ENCODE data around the gene ACADVL.
"Not testable (repeated sequence)": the region's sequence is repeated elsewhere in the genome, so short reads cannot be mapped to it uniquely, and the experiment has no call there.

The ACADVL gene

DNA sequence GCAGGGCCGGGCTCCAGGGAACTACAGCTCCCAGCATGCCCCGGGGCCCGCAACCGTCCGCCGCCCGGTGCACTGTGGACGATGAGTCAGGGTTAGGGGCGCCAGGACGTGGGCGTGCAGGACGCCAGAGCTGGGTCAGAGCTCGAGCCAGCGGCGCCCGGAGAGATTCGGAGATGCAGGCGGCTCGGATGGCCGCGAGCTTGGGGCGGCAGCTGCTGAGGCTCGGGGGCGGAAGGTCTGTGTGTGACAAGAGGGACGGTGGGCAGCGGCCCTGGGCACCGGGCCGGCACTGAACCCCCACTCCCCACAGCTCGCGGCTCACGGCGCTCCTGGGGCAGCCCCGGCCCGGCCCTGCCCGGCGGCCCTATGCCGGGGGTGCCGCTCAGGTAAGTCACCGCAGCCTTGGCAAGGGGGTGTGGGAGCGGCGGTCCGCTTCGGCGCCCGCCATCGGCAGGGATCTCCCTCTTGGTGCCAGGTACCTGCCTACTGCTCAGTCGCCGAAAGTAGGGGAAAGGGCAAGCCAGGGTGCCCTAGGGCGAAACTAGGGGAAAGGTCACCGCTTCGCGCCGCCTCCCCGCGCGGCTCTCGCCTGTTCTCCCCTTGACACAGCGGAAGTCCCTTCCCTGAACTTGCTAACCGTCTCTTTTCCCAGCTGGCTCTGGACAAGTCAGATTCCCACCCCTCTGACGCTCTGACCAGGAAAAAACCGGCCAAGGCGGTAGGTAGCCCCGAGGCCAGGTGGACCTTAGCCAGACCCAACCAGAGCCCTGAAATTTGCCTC, at the start of gene ACADVL, which contains the start of gene DLG4:
Gene ACADVL, plus strand, starts transcription at position 127 of the 781 bp plus-strand sequence. Its CDS starts 47 bp downstream, at position 174.
Gene DLG4, minus strand, starts transcription at position 25 of the 781 bp plus-strand sequence.
- peak; percentile 73 for DNase-seq (ENCODE audit: low spot score)

- not testable (repeated sequence) for DNase-seq (ENCODE audit: low spot score)
These were observed 47.1 kb upstream of the ACADVL start for GRCh38 chr17:7172522-7173191.

- DNase-seq (ENCODE audit: low spot score) = peak; percentile 21
These were observed 45.8 kb upstream of the ACADVL start for GRCh38 chr17:7173687-7174602.

DNA sequence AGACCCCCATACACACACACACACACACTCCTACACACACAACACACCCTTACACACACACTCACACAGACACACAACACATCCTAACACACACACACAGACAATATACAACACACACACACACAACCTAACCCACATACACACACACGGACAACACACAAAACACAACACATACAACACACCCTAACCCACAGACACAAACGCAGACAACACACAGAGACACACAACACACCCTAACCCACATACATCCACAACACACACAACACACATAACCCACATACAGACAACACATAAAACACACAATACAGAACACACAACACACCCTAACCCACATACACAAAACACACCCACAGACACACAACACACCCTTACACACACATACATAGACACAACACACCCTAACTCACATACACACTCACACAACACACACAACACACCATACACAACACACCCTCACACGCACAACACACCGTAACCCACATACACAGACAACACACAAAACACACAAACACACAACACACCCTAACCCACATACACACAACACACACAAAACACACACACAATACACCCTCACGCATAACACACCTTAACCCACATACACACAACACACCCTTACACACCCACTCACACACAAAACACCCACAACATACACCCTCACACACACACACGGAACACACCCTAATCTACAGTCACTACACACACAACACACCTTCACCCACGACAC, 45.0 kb upstream of the ACADVL start:
- DNase-seq (ENCODE audit: low spot score) = no peak

GRCh38 chr17:7175330-7175733, 44.4 kb upstream of the ACADVL start:
- DNase-seq (ENCODE audit: low spot score) = no peak

DNA sequence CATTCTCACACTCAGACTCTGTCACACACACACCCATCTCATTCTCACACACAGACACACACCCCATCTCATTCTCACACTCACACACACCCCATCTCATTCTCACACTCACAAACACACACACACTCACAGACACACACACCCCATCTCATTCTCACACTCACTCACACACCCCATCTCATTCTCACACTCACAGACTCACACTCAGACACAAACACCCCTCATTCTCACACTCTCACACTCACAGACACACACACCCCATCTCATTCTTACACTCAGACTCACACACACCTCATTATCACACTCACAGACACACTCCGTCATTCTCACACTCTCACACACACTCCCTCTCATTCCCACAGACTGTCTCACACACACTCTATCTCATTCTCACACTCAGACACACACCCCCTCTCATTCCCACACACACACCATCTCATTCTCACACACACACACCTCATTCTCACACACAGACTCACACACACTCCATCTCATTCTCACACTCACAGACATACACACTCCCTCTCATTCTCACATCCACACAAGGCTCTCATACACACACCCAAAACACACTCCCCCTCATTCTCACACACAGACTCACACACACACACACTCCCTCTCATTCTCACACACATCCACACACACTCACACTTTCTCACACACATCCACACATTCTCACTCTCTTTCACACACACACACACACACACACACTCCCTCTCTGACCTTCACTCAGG, 43.5 kb upstream of the ACADVL start:
- no peak for DNase-seq (ENCODE audit: low spot score)

GRCh38 chr17:7176841-7177190, 42.9 kb upstream of the ACADVL start:
- DNase-seq (ENCODE audit: low spot score) = no peak

DNA sequence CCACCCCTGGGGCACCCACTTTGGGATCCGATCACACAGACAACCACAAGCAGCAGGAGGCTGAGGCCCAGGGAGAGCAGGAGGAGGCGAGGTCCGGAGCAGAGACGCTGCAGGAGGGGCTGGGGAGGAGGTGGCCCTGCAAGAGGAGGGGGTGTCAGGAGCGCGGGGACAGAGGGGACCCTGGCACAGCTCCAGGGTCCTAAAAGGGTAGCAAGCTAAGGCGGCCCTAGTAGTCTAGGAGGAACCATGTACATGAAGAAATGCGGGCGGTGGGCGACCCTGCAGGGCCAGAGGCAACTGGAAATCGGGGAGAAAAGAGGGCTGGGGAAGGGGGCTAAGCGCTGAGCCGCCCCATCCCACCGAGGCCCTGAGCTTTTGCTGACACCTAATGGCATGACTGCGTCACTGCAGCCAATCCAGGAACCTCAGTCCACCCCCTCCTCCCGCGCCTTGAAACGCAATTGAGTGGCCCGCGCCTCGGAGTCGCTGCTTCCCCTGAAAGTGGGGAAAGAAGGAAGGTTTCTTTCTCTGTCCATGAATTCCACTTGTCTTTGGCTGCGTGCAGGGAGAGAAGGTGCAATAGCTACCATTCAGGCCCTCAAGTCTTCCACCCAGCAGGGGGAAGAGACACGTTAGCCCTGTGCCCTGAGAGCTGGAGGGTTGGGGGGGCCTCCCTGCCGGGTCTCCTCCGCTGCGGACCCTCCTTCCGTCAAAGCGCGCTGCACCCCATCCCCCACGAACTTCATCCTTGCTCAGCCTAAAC, 42.4 kb upstream of the ACADVL start:
- DNase-seq (ENCODE audit: low spot score) = peak; percentile 83

- no peak for DNase-seq (ENCODE audit: low spot score)
These were observed 41.7 kb upstream of the ACADVL start for GRCh38 chr17:7177954-7178477.

DNA sequence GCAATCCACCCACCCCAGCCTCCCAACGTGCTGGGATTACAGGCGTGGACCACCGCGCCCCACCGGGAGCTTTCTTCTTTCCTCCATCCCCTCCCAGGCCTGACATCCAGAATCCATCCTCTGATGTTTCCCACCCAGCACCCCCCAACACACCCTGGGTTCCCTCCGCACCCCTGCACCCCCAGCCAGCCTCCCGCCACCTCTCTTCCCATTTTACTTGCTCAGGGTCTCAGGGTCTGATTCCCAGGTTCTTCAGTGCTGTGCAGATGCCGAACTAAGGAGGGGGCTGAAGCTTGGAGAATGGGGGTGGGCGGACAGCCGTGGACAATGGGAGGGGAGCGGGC, 40.8 kb upstream of the ACADVL start:
- no peak for DNase-seq (ENCODE audit: low spot score)

DNA sequence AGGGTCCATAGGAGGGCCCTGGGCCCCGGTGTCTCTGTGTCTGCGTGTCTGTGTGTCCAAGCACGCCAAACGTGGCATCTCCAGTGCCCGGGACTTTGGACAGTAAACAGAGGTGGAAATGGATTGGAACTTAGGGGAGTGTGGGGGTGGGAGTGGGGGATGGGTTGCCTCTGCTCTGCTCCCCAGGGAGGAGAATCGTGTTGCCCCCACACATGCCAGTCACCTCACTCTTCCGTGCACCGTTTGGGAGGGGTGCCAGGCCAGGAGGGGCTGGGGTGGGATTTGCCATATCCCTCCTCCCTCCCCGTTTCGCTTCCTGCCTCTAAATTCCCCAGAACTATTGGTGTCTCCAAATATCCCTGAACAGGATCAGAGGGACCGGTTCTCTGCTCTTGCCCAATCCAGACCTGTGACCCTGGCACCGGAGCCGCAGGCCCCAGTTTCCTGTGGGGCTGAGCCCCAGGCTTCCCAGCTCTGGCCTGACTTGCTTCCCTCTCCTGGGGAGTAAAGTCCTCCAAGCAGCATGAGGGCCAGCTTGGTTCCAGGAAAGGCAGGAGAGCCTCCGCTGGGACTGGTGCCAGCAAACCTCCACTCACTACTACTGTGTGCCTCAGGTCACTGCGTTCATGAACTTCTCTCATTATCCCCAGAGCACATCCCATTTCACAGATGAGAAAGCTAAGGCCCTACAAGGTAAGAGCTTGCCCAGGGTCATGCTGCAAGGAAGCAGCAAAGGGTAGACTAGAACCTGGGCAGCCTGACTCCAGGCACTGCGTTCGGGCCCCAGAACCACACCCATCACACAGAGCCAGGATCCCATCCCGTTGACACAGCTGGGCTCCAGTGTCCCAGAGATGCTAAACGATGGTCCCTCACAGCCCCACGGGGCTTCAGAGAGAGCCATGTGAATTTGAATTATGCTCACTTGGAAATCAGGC, 40.2 kb upstream of the ACADVL start, which contains the start of gene ASGR1:
Gene ASGR1, minus strand, starts transcription at position 54 of the 938 bp plus-strand sequence. CDS start 807 bp downstream, outside the sequence.
- DNase-seq (ENCODE audit: low spot score) = no peak

DNA sequence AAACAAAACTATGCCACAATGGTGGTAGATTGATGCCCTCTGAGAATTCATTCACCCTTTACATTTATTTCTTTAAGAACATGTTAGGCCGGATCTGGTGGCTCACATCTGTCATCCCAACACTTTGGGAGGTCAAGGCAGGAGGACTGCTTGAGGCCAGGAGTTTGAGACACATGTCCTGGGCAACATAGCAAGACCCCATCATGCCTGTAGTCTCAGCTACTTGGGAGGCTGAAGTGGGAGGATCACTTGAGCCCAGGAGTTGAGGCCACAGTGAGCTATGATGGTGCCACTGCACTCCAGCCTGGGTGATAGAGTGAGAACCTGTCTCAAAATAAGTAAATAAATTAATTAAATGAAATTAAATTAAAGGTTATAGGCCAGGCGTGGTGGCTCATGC, 37.6 kb upstream of the ACADVL start:
- not testable (repeated sequence) for DNase-seq (ENCODE audit: low spot score)

DNA sequence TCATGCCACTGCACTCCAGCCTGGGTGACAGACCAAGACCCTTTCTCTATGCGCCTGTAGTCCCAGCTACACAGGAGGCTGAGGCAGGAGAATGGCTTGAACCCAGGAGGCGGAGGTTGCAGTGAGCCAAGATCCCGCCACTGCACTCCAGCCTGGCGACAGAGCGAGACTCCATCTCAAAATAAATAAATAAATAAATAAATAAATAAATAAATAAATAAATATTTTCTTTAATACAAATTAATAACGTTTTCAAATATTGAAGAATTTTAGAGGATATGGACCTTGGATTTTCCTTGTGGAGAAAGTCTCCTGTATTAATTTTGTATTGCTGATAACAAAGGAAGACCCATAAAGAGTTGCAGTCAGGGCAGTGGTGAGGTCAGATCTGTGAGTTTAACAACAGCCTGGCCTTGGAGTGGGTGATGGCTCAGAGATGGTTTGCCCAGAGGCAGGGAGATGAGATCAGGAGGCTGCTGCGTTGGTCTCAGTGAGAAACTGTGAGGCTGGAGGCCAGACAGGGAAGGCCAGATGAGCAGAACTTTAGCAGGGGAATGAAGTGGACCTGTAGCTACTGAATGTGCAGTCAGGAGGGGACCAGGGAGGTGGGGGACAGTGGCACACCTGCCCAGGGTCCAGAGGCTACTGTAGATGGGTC, 36.2 kb upstream of the ACADVL start:
- DNase-seq (ENCODE audit: low spot score) = no peak

GRCh38 chr17:7184091-7184488, 35.6 kb upstream of the ACADVL start:
- no peak for DNase-seq (ENCODE audit: low spot score)

GRCh38 chr17:7184647-7185046, 35.1 kb upstream of the ACADVL start:
- DNase-seq (ENCODE audit: low spot score) = no peak

- no peak for DNase-seq (ENCODE audit: low spot score)
These were observed 33.5 kb upstream of the ACADVL start for GRCh38 chr17:7186241-7186640.

GRCh38 chr17:7190276-7190917, 29.3 kb upstream of the ACADVL start:
- no peak for DNase-seq (ENCODE audit: low spot score)

DNA sequence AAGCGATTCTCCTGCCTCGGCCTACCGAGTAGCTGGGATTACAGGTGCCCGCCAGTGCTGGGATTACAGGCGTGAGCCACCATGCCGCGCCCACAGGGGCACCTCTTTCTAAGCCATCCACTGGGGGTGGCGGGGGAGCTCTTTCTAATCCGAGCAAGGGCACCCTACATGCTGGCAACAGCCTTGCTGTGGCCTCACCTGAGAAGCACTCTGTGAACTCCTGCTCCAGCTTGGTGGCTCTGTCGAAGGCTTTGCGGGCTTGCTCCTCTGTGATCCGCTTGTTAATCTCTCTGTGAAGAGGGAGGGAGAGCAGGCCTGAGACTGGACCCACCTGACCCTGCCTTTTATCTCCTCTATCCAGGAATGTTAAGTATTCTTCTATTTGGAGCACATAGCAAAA, 28.7 kb upstream of the ACADVL start:
- no peak for DNase-seq (ENCODE audit: low spot score)
